HG03066 (cell line): ENCODE data around the gene MZT2B.
"Not testable (repeated sequence)": the region's sequence is repeated elsewhere in the genome, so short reads cannot be mapped to it uniquely, and the experiment has no call there.

Source experiments
- ATAC-seq: cut with Tn5 transposase; IDR thresholded peaks from one replicate; pipeline ENCODE4 v1.9.1; 2021; ENCODE audit warnings: low read depth; ENCODE audit not compliant: unreplicated experiment

The MZT2B gene

GRCh38 chr2:130169896-130170295 lies 12.2 kb upstream of the MZT2B start:
- no peak for ATAC-seq

- not testable (repeated sequence) for ATAC-seq
These were observed 7.2 kb upstream of the MZT2B start for GRCh38 chr2:130174866-130175265.

GRCh38 chr2:130180404-130181324 lies 1.4 kb upstream of the MZT2B start:
- ATAC-seq = not testable (repeated sequence)

GRCh38 chr2:130181325-130181879 lies 660 bp upstream of the MZT2B start, which contains the start of gene SMPD4:
Gene SMPD4 (minus strand): TSS chr2:130181602. CDS start chr2:130176592, 5,010 bp downstream.
- ATAC-seq = peak; percentile 56

- ATAC-seq = not testable (repeated sequence)
These were observed 907 bp downstream of the MZT2B start for GRCh38 chr2:130182826-130183511.

GRCh38 chr2:130183512-130184373 lies 1.7 kb downstream of the MZT2B start:
- no peak for ATAC-seq

- ATAC-seq = no peak
These were observed 3.4 kb downstream of the MZT2B start for GRCh38 chr2:130185436-130185835.

GRCh38 chr2:130185896-130186295 lies 3.8 kb downstream of the MZT2B start:
- ATAC-seq = no peak

- ATAC-seq = no peak
These were observed 4.3 kb downstream of the MZT2B start for GRCh38 chr2:130186391-130186790.

GRCh38 chr2:130187268-130187667 lies 5.2 kb downstream of the MZT2B start:
- ATAC-seq = no peak

GRCh38 chr2:130187859-130188792 lies 6.1 kb downstream of the MZT2B start:
- ATAC-seq = not testable (repeated sequence)

- not testable (repeated sequence) for ATAC-seq
These were observed 6.9 kb downstream of the MZT2B start for GRCh38 chr2:130188958-130189357.

- no peak for ATAC-seq
These were observed 8.2 kb downstream of the MZT2B start for GRCh38 chr2:130190237-130190636.

- not testable (repeated sequence) for ATAC-seq
These were observed 9.3 kb downstream of the MZT2B start for GRCh38 chr2:130191319-130191718.

- ATAC-seq = not testable (repeated sequence)
These were observed 10.4 kb downstream of the MZT2B start for GRCh38 chr2:130192451-130192850.

- ATAC-seq = not testable (repeated sequence)
These were observed 11.8 kb downstream of the MZT2B start for GRCh38 chr2:130193824-130194223.

GRCh38 chr2:130195089-130195635 lies 13.1 kb downstream of the MZT2B start:
- ATAC-seq = not testable (repeated sequence)

- not testable (repeated sequence) for ATAC-seq
These were observed 14.0 kb downstream of the MZT2B start for GRCh38 chr2:130196052-130196451.

GRCh38 chr2:130198343-130198742 lies 16.3 kb downstream of the MZT2B start, which contains the start of gene TUBA3E:
Gene TUBA3E (minus strand): TSS chr2:130198439. CDS start chr2:130198360, 79 bp downstream.
- no peak for ATAC-seq
